Loucy (cell line): ENCODE results near the gene ULBP1.
"Not testable (repeated sequence)": the region's sequence is repeated elsewhere in the genome, so short reads cannot be mapped to it uniquely, and the experiment has no call there.

Experiments
- CTCF ChIP-seq: fragments of 200-600 bp; sonication (generic); conservative IDR thresholded peaks from 2 replicates; pipeline ENCODE4 v1.5.1; 2014; ENCODE audit warnings: mild to moderate bottlenecking, antibody characterized with exemption, low read length
- EZH2phosphoT487 ChIP-seq: fragments of 200-600 bp; IDR thresholded peaks from 2 replicates; pipeline ENCODE4 v1.6.1; 2018; ENCODE audit warnings: antibody characterized with exemption, mild to moderate bottlenecking, moderate library complexity, borderline replicate concordance

- TF ChIP-seq CTCF, EZH2phosphoT487: not testable (repeated sequence)
These were observed 51.0 kb downstream of the ULBP1 start for GRCh38 chr6:150014623-150015280.
